ENCODE results near the gene PXDC1. TPM values are rescaled to one million over a fixed set of nuclear protein-coding genes. Genes with fewer than 3 reads are reported as not detected.

PXDC1 gene
- total RNA-seq, 1 experiment from 2014 or later, result 6.3 TPM

- ChIA-PET POLR2A (interaction anchor here (1.4 kb wide), 1 partner anchor 12 kb away, joined by 3 read pairs; no protein-coding TSS in a partner anchor), CTCF (no interaction called here), RAD21 (ENCODE audit: low non-redundant PET in 1 of 2, low total read pairs in 2 of 2, uncharacterized antibody in 2 of 2, unreplicated experiment in 2 of 2) (no interaction called here)
- H3K4me3 ChIP-seq (replicated peaks in 1 of 2; ENCODE audit: low read depth in 1 of 2, low read length in 2 of 2), result no peak overlapping the region
- no peak overlapping the region for H3K9ac ChIP-seq (ENCODE audit: low read length)
- no peak overlapping the region for H3K27ac ChIP-seq (ENCODE audit: low read depth, low read length)
- no peaks in the 10 kb centered on the region for H4K20me1 ChIP-seq (ENCODE audit: insufficient read depth)
- TF ChIP-seq TCF7L2 (IDR thresholded peaks at IDR 0.05; ENCODE audit: borderline replicate concordance, extremely low read depth, insufficient read depth, insufficient read length), result no peak
- no peak for TF ChIP-seq ELF1 (IDR thresholded peaks at IDR 0.05; ENCODE audit: borderline replicate concordance, low read depth)
- TF ChIP-seq, protein P1, sequence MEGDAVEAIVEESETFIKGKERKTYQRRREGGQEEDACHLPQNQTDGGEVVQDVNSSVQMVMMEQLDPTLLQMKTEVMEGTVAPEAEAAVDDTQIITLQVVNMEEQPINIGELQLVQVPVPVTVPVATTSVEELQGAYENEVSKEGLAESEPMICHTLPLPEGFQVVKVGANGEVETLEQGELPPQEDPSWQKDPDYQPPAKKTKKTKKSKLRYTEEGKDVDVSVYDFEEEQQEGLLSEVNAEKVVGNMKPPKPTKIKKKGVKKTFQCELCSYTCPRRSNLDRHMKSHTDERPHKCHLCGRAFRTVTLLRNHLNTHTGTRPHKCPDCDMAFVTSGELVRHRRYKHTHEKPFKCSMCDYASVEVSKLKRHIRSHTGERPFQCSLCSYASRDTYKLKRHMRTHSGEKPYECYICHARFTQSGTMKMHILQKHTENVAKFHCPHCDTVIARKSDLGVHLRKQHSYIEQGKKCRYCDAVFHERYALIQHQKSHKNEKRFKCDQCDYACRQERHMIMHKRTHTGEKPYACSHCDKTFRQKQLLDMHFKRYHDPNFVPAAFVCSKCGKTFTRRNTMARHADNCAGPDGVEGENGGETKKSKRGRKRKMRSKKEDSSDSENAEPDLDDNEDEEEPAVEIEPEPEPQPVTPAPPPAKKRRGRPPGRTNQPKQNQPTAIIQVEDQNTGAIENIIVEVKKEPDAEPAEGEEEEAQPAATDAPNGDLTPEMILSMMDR (IDR thresholded peaks at IDR 0.05 in 2 of 3, conservative IDR thresholded peaks at IDR 0.05 in 1 of 3; ENCODE audit: borderline replicate concordance in 1 of 3, insufficient read depth in 1 of 3, low read depth in 2 of 3, low read length in 2 of 3), result no peak
- no peak for TF ChIP-seq EGR1 (IDR thresholded peaks at IDR 0.05; ENCODE audit: low read depth)
- no peak for TF ChIP-seq ZFX (IDR thresholded peaks at IDR 0.05)
- TF ChIP-seq POLR2AphosphoS5 (IDR thresholded peaks at IDR 0.05; ENCODE audit: low read depth, low read length), result no peak
- TF ChIP-seq POLR2A (IDR thresholded peaks at IDR 0.05; ENCODE audit: borderline replicate concordance, extremely low read depth, insufficient read depth, insufficient read length), result no peak
- TF ChIP-seq JUND (IDR thresholded peaks at IDR 0.05), result no peak
- TF ChIP-seq ZNF274 (IDR thresholded peaks at IDR 0.05; ENCODE audit: low read depth, low read length), result no peak
- H3K4me1 ChIP-seq (ENCODE audit: control insufficient read depth in 1 of 2, insufficient read depth in 2 of 2, low read length in 2 of 2), result no peaks in the 10 kb centered on the region
- no peaks in the 10 kb centered on the region for H3K9me2 ChIP-seq (ENCODE audit: insufficient read depth)
- no peaks in the 10 kb centered on the region for H3K79me2 ChIP-seq (ENCODE audit: insufficient read depth, low read length)
- DNase-seq (ENCODE audit: low read depth, low spot score) (no peak), ATAC-seq (no peak)
- intact Hi-C loops (cut with micrococcal nuclease), result no loop called here
- no peaks in the 10 kb centered on the region for H3K27me3 ChIP-seq (ENCODE audit: insufficient read depth, low read length)
- H2AFZ ChIP-seq (ENCODE audit: low read depth, low read length, poor library complexity, severe bottlenecking), result no peak overlapping the region
- BruUV-seq (replicated peaks), result no TSS peak
- no peaks in the 10 kb centered on the region for H3K9me3 ChIP-seq (ENCODE audit: control insufficient read depth in 1 of 2, insufficient read depth in 1 of 2, low read depth in 1 of 2, low read length in 2 of 2)
- H3K4me2 ChIP-seq (ENCODE audit: low read length), result no peak overlapping the region
- H3K36me3 ChIP-seq (ENCODE audit: control insufficient read depth in 1 of 2, insufficient read depth in 2 of 2, low read length in 2 of 2), result no peaks in the 10 kb centered on the region
Observed at GRCh38 chr6:3771407-3772011, 20.0 kb upstream of the PXDC1 start.
